NCI-H1105 treated with DMSO at 0.1 percent for 48 hours (cell line): ENCODE measurements around the gene SYTL2.

Experiments used
- DNase-seq: peaks from one replicate; lab custom pipeline; 2025; lab: John Stamatoyannopoulos, UW

The SYTL2 gene

GRCh38 chr11:85725510-85726258, 85.3 kb downstream of the SYTL2 start:
- no peak for DNase-seq

GRCh38 chr11:85724748-85725465, 86.0 kb downstream of the SYTL2 start:
- DNase-seq: no peak

GRCh38 chr11:85723088-85723487, 87.9 kb downstream of the SYTL2 start:
- no peak for DNase-seq

GRCh38 chr11:85721191-85721590, 89.8 kb downstream of the SYTL2 start:
- no peak for DNase-seq

DNA sequence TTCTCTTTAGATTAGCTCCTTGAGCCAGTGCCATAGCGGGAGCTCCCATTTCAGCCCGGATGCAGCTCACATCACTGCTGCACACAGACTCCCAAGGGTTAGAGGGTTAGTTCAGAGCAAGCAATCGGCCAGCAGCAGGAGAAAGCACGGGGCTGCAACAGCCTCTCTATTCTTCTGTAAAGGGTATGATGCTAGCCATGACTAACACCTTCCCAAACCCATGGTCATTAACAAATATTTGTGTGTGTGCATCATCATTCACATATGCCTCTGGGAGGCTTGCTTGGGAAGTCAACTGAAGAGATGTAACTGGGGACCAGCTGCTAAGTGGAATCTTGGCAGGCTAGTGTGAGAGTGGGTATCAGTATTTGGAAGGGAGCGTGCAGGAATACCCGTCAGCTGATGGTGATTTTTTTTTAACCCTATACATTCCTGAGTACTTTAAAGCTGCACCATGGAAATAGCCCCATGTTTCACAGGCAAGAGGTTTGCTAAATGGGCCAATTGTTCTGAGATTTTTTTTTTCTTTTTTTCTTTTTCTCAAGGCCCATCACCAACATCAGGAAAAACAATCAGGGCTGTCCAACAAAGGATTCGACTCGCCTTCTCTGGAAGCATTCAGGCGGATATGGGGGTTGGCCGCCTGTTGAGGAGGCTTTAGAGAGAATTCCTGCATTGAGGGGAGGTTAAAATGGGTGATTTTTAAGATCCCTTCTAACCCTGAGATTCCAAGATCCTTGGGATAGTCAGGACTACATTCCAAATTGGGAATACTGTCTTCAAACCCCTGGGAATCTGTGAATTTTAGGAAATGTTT, 91.7 kb downstream of the SYTL2 start:
- no peak for DNase-seq

DNA sequence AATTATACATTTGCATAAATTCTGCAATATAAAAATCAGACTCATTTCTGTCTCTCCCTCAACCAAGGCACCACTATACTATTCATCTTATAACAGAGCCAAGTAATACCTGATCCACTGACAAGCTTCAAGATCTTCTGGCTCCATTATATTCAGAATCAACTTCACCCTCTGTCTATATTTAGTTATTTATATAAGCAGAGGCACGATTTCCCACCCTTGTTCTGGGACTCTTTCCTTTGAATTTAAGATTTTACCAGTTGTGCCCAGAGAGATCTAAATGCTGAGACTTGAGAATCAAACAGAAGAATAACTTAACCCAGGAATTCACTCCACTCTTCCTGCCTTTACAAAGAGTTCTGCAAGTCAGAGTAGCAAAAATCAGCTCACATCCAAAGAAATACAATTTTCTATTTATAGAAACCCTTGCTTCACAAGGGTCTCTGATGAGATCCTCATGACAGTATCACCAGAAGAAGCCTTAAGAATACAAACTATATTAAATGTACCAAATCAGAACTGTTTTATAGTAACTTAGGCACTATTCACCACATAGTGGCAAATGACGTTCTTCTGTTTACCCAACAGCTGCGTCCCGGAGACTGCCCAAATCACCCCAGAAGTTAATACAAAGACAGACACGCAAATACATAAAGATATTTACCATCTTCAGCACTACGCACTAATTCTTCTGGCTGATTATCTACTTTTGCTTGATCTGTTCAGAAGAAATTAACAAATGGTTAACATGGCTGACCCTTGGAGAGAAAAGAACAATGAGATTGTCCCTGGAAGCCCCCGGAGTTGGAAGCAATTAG, 92.6 kb downstream of the SYTL2 start:
- DNase-seq: no peak

DNA sequence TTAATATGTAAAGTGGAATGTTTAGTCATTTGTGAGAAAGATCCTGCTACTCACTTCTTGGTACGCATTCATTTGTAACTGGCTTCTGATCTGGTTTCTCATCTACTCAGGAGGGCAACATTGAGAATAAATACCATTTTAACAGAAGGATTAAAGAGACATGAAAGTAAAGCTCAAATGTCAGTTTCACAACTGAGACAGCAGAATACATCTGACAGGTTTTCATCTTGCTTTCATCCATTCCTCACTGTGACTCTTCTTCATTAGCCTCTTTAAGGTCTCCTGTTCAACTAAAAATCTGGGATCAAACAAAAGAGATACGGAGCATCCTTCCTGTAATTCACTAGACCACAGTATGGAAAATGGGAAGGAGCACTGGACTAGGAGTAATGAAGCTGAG, 93.5 kb downstream of the SYTL2 start:
- DNase-seq: no peak

GRCh38 chr11:85712953-85713352, 98.0 kb downstream of the SYTL2 start:
- no peak for DNase-seq

DNA sequence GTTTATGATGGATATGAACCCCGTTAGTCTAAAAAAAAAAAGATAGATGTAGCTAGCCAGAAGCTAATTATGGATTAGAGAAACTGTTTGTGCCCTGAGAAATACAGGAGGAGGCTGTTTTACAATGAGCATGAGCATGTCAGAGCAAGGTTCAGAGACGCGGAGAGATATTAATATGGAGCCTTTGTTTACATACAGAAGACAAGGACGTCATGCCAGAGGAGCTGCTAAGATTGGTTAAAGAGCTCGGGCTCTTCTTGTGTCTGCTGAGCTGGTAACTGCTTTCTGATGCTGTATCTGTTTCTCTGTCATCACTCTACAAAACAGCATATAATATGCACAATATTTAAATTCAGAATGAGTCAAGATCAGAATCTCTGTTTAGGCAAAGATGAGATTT, 100.0 kb downstream of the SYTL2 start:
- peak; percentile 1 for DNase-seq

- DNase-seq: no peak
Observed at GRCh38 chr11:85709941-85710702, 100.8 kb downstream of the SYTL2 start.

DNA sequence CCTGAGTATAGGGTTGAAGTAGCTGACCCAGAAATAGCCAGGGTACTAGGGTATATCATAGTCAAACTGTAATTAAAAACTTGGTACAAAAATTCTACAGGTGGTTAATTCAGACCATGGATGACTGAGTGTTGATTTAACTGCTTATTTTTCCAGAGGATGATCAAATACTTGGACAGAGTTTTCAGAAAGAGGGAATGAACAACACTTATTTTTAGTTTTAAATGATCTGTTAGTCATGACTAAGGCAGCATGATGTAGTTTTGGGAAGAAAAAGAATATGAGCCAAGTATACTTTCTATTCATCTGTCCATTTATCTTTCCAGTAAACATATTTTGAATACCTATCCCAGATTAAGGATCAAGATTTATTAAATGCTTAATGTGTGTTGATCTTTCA, 105.1 kb downstream of the SYTL2 start:
- no peak for DNase-seq

GRCh38 chr11:85704967-85705366, 106.0 kb downstream of the SYTL2 start:
- DNase-seq: no peak

- no peak for DNase-seq
Observed at GRCh38 chr11:85699957-85700741, 110.8 kb downstream of the SYTL2 start.

- DNase-seq: no peak
Observed at GRCh38 chr11:85698195-85698594, 112.7 kb downstream of the SYTL2 start.

- no peak for DNase-seq
Observed at GRCh38 chr11:85697747-85698146, 113.2 kb downstream of the SYTL2 start.

DNA sequence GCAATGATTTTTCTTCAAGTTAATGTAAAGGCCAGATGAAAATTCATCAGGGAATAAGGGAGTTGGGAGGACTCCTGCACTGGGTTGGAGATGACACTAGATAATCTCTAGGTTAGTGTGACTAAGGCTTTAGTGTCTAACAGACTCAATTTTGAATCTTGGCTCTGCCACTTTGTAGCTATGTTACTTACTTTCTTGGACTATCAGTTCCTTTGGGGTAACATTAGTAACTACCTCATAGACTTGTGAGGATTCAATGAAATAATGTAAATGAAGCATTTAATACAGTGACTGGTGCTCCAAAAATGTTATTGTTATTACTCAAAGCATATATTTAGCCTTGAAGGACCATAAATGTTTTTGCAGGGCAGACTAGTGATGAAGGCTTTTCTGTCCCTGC, 115.4 kb downstream of the SYTL2 start:
- no peak for DNase-seq

GRCh38 chr11:85694385-85694980, 116.5 kb downstream of the SYTL2 start:
- peak; percentile 6 for DNase-seq

DNA sequence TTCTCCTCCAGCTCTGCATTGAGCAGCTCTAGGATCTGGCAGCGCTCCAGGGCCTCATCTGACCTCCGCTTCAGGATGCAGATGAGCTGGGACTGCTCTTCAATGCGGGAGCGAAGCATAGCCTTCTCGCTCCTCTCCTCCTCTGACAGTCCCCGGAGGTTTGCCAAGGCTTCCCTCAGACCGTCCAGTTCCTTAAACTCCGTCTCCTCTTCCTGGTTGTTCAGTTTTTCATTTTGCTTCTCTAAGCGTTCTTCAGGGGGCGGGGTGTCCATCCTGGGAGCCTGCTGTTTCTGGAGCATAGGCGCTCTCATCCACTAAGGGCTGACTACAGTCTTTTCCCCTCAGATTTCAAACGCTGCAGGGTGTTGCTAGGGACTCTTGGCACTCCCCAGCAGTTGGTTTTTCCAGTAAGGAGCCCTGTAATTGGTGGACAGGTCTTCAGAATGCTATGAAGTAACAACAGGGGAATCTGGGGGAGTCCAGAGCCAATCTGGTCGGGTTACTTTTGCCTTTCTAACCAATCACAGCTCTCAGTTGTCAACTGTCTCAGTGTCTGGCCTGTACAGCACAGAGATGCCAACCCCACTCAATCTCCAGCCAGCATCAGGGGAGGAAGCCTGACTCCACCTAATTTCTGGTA, 125.0 kb downstream of the SYTL2 start, which contains the start of gene CCDC89:
CCDC89 (minus strand) TSS at position 376 of the 640 bp plus-strand sequence; CDS start at position 311, 65 bp downstream.
- peak; percentile 91 for DNase-seq

DNA sequence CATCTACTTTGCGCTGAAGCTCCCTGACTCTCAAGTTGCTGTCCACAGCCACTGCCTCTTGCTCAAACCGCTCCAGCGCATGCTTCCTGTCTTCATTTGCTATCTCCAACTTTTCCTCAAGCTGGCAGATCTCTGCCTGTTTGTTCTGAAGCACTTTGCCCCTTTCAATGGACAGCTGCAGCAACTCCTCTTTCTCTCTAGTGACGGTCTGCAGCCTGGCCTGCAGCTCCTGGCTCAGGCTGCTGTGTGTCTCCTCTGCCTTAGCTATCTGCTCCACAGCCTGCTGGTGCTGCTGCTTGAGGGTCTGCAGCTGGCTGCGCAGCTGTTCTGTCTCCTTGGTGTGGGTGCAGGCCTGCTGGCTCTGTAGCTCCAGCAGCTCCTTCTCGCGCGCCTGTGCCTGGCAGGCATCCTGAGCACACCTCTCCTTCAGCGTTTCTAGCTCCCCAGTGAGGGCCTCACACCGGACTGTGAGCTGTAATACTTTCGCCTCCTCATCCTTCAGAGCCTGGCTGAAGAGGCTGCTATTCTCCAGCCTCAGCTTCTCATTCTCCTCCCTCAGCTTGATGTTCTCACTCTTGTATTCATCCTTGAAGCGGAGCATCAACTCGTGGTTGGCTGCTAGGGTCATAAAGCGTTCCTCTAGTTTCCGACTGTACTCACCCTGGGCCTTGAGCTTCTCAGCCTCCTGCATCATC, 125.7 kb downstream of the SYTL2 start:
- peak; percentile 18 for DNase-seq
